ENCODE data around the gene PHF5A. TPM values are rescaled to one million over a fixed set of nuclear protein-coding genes. Genes with fewer than 3 reads are reported as not detected.
"Not testable (repeated sequence)": the region's sequence is repeated elsewhere in the genome, so short reads cannot be mapped to it uniquely, and the experiment has no call there.

Gene PHF5A
- total RNA-seq, 2 donors from 2014 or later, result 69.2 to 77.4 TPM

DNA sequence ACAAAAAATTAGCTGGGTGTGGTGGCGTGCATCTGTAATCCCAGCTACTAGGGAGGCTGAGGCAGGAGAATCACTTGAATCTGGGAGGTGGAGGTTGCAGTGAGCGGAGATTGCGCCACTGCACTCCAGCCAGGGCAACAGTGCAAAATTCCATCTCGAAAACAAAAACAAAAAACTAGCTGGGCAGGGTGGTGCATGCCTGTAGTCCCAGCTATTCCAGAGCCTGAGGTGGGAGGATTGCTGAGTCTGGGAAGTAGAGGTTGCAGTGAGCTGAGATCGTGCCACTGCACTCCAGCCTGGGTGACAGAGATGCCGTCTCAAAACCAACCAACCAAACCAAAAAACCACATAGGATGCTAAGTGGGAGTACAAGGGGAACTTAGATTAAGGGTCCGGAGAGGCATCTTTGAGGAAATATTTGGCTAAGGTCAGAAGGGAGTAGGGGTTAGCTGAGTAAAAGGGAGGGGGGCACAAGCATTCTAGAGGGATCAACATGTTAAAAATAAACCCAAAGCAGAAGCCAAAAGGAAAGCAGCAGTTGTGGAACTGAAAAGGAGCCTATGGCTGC lies 10.2 kb downstream of the PHF5A start:
- Mint-ChIP-seq H3K4me1 (ENCODE audit: low read depth) (no peaks in the 10 kb centered on the region), H3K4me3 (no peak overlapping the region), H3K27me3 (ENCODE audit: low read depth) (no peaks in the 10 kb centered on the region), H3K36me3 (ENCODE audit: insufficient read depth in 2 of 2) (peaks cover 4 to 13% of the 10 kb centered on the region in 2 donors), H3K9me3 (no peaks in the 10 kb centered on the region), H3K27ac (no peak overlapping the region)
- ATAC-seq (replicated peaks in 1 of 2), result no peak
- DNase-seq, result no peak

DNA sequence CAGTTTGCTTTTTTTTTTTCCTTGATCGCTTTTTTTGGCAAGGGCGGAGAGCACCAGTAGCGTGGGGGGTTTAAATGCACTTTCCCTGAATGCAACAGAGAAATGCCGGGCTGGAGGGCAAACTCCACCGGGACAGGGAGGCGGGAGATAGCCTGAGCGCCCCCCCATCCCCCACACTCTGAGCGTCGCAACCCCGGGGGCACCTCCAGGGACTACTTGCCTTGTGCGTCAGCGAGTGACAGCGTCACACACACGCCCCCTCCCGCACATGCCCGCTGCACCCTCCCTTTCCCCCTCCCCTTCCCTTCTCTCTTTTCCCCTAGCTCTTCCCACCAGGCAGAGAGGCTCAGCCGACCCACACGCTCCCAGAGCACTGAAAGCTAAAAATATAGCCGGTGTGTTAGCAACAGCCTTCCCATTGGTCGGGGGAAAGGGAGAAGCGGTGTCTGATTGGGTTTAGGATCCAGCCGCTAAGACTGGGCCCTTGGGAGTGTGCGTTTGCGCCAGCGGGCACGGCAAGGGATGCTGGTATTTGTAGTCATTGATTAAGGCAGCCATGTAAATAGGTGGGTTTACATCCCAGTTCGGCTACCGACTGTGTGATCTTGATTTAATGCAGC lies 20.2 kb downstream of the PHF5A start:
- peak overlapping the region; percentile 90 to 98 for H3K4me3 Mint-ChIP-seq
- DNase-seq (peak; percentile 88 to 90), ATAC-seq (replicated peaks in 1 of 2) (peak; percentile 65)
- no peaks in the 10 kb centered on the region for H3K27me3 Mint-ChIP-seq (ENCODE audit: low read depth)
- H3K27ac Mint-ChIP-seq, result peak overlapping the region; percentile 48
- H3K9me3 Mint-ChIP-seq, result no peaks in the 10 kb centered on the region
- H3K36me3 Mint-ChIP-seq (ENCODE audit: insufficient read depth in 2 of 2), result peaks cover 5 to 8% of the 10 kb centered on the region in 2 donors
- H3K4me1 Mint-ChIP-seq (ENCODE audit: low read depth), result peaks cover 21% of the 10 kb centered on the region

DNA sequence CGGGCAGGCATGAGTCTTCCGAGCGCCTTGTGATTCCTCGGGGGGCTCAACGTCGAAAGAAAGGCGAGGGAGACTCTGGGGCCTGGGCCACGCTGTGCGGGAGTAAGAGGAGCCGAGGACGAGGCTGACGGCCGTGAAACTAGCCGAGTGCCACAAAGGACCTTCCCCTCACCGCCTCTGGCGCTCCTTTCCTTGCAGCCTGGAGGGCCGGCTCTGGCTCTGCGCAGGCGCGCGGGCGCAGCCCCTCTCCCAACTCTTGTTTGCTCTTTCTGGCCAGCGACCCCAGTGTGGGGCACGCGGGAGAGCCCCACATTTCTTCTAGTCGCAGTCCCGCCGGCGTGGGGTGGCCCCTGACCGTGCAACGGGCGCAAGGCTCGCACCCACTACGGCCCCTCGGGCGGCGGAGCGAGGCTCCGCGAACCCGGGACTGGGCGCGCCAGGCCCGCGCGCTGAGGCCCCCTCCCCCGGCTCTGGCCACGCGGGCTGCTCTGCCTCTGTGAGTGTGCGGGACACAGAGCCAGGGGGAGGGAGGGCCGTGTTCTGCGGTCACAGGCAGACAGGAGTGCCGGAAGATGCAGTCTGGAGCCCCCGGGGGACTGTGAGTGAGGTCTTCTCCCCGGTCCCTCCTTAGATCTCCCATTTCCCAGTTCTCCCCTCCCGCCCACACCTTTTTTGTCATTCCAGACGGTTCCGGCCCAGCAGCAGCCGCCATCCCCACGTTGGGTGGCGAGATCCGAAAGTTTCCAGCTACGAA lies 20.9 kb downstream of the PHF5A start:
- peaks cover 8% of the 10 kb centered on the region in 2 donors for H3K36me3 Mint-ChIP-seq (ENCODE audit: insufficient read depth in 2 of 2)
- peak overlapping the region; percentile 81 for H3K27ac Mint-ChIP-seq
- DNase-seq (peak; percentile 68 to 74), ATAC-seq (replicated peaks in 1 of 2) (peak; percentile 7 to 20)
- no peaks in the 10 kb centered on the region for H3K27me3 Mint-ChIP-seq (ENCODE audit: low read depth)
- H3K4me1 Mint-ChIP-seq (ENCODE audit: low read depth), result peaks cover 28% of the 10 kb centered on the region
- no peaks in the 10 kb centered on the region for H3K9me3 Mint-ChIP-seq
- peak overlapping the region; percentile 90 to 98 for H3K4me3 Mint-ChIP-seq

- Mint-ChIP-seq H3K36me3 (ENCODE audit: insufficient read depth in 2 of 2) (peaks cover 8 to 9% of the 10 kb centered on the region in 2 donors), H3K9me3 (no peaks in the 10 kb centered on the region), H3K4me1 (ENCODE audit: low read depth) (peaks cover 34% of the 10 kb centered on the region), H3K27me3 (ENCODE audit: low read depth) (no peaks in the 10 kb centered on the region), H3K27ac (peak within 1 kb of the TSS; percentile 93), H3K4me3 (peak within 1 kb of the TSS; percentile 90 to 98)
- DNase-seq, result peak; percentile 96 to 98
- peak; percentile 71 to 72 for ATAC-seq (replicated peaks in 1 of 2)
Observed at GRCh38 chr22:41446639-41447434, 21.7 kb downstream of the PHF5A start, which contains the start of gene TOB2. TSS of gene TOB2 (minus strand) at chr22:41446801. CDS start at chr22:41437345, 9,456 bp downstream.

DNA sequence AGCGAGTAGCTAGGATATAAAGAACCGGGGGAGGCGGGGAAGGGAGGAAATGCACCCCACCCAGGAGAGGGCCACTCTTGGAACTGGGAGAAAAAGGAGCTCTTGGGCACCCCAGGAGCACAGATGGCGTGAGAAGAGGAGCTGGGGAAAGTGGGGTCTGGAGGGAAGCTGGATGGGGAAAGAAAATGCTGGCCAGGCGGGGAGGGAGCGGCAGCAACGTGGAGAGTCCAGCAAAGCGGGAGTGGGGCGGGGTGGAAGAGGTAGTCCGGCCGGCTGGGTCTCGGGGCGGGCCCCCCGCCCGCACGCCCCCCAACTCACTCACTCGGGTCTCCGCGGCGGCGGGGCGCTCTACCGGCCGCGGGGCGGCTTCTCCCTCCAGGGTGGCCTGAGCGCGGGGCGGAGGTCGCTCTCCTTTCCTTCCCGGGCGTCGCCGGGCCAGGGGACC lies 22.4 kb downstream of the PHF5A start:
- H3K9me3 Mint-ChIP-seq, result no peaks in the 10 kb centered on the region
- H3K27ac Mint-ChIP-seq, result peak overlapping the region; percentile 93
- no peak for ATAC-seq (replicated peaks in 1 of 2)
- DNase-seq, result no peak
- peak overlapping the region; percentile 90 to 98 for H3K4me3 Mint-ChIP-seq
- no peaks in the 10 kb centered on the region for H3K27me3 Mint-ChIP-seq (ENCODE audit: low read depth)
- H3K36me3 Mint-ChIP-seq (ENCODE audit: insufficient read depth in 2 of 2), result peaks cover 8 to 11% of the 10 kb centered on the region in 2 donors
- peaks cover 37% of the 10 kb centered on the region for H3K4me1 Mint-ChIP-seq (ENCODE audit: low read depth)

- no peaks in the 10 kb centered on the region for H3K27me3 Mint-ChIP-seq (ENCODE audit: low read depth)
- peak overlapping the region; percentile 90 to 98 for H3K4me3 Mint-ChIP-seq
- H3K36me3 Mint-ChIP-seq (ENCODE audit: insufficient read depth in 2 of 2), result peaks cover 8 to 11% of the 10 kb centered on the region in 2 donors
- DNase-seq (peak; percentile 33 to 37), ATAC-seq (replicated peaks in 1 of 2) (no peak)
- H3K27ac Mint-ChIP-seq, result peak overlapping the region; percentile 93
- no peaks in the 10 kb centered on the region for H3K9me3 Mint-ChIP-seq
- peaks cover 41% of the 10 kb centered on the region for H3K4me1 Mint-ChIP-seq (ENCODE audit: low read depth)
Observed at GRCh38 chr22:41445129-41446056, 23.1 kb downstream of the PHF5A start.

- Mint-ChIP-seq H3K9me3 (no peaks in the 10 kb centered on the region), H3K27me3 (ENCODE audit: low read depth) (no peaks in the 10 kb centered on the region), H3K4me3 (peak overlapping the region; percentile 90 to 98), H3K36me3 (ENCODE audit: insufficient read depth in 2 of 2) (peaks cover 8 to 17% of the 10 kb centered on the region in 2 donors), H3K4me1 (ENCODE audit: low read depth) (peaks cover 41% of the 10 kb centered on the region), H3K27ac (peak overlapping the region; percentile 93)
- peak; percentile 88 to 90 for DNase-seq
- ATAC-seq (replicated peaks in 1 of 2), result peak; percentile 59 to 61
Observed at GRCh38 chr22:41444360-41445128, 23.9 kb downstream of the PHF5A start.

- ATAC-seq (replicated peaks in 1 of 2), result no peak
- Mint-ChIP-seq H3K27ac (peak overlapping the region; percentile 34), H3K36me3 (ENCODE audit: insufficient read depth in 2 of 2) (peaks cover 6 to 15% of the 10 kb centered on the region in 2 donors), H3K27me3 (ENCODE audit: low read depth) (no peaks in the 10 kb centered on the region), H3K9me3 (no peaks in the 10 kb centered on the region), H3K4me3 (peak overlapping the region; percentile 90 to 98), H3K4me1 (ENCODE audit: low read depth) (peaks cover 35% of the 10 kb centered on the region)
- no peak for DNase-seq
Observed at GRCh38 chr22:41442240-41442792, 26.2 kb downstream of the PHF5A start.

DNA sequence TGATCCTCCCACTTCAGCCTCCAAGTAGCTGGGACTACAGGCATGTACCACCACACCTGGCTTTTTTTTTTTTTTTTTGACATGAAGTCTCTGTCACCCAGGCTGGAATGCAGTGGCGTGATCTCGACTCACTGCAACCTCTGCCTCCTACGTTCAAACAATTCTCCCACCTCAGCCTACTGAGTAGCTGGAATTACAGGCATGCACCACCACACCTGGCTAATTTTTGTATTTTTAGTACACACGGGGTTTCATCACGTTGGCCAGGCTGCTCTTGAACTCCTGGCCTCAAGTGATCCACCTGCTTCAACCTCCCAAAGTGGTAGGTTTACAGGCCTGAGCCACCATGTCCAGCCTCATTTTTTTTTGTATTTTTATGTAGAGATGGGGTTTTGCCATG lies 28.0 kb downstream of the PHF5A start:
- not testable (repeated sequence) for H3K4me3 Mint-ChIP-seq; H3K27me3 Mint-ChIP-seq (ENCODE audit: low read depth); DNase-seq; H3K9me3 Mint-ChIP-seq; ATAC-seq (replicated peaks in 1 of 2)
- Mint-ChIP-seq H3K27ac (peak overlapping the region; percentile 82), H3K4me1 (ENCODE audit: low read depth) (peaks cover 35% of the 10 kb centered on the region), H3K36me3 (ENCODE audit: insufficient read depth in 2 of 2) (peaks cover 5 to 24% of the 10 kb centered on the region in 2 donors)

GRCh38 chr22:41437198-41437597 lies 31.3 kb downstream of the PHF5A start:
- Mint-ChIP-seq H3K27ac (no peak overlapping the region), H3K4me1 (ENCODE audit: low read depth) (peaks cover 14% of the 10 kb centered on the region), H3K36me3 (ENCODE audit: insufficient read depth in 2 of 2) (peaks cover 4 to 20% of the 10 kb centered on the region in 2 donors), H3K4me3 (no peak overlapping the region), H3K9me3 (no peaks in the 10 kb centered on the region), H3K27me3 (ENCODE audit: low read depth) (no peaks in the 10 kb centered on the region)
- ATAC-seq (replicated peaks in 1 of 2) (no peak), DNase-seq (no peak)
